HG03103 (cell line): ENCODE results near the gene FSD1.
A peak's percentile ranks its signal among the peaks of the same experiment; 100 is the strongest.

ENCODE experiments used
- ATAC-seq: cut with Tn5 transposase; IDR thresholded peaks from one replicate; pipeline ENCODE4 v1.9.1; 2021; ENCODE audit warnings: low read depth; ENCODE audit not compliant: unreplicated experiment

Gene FSD1

DNA sequence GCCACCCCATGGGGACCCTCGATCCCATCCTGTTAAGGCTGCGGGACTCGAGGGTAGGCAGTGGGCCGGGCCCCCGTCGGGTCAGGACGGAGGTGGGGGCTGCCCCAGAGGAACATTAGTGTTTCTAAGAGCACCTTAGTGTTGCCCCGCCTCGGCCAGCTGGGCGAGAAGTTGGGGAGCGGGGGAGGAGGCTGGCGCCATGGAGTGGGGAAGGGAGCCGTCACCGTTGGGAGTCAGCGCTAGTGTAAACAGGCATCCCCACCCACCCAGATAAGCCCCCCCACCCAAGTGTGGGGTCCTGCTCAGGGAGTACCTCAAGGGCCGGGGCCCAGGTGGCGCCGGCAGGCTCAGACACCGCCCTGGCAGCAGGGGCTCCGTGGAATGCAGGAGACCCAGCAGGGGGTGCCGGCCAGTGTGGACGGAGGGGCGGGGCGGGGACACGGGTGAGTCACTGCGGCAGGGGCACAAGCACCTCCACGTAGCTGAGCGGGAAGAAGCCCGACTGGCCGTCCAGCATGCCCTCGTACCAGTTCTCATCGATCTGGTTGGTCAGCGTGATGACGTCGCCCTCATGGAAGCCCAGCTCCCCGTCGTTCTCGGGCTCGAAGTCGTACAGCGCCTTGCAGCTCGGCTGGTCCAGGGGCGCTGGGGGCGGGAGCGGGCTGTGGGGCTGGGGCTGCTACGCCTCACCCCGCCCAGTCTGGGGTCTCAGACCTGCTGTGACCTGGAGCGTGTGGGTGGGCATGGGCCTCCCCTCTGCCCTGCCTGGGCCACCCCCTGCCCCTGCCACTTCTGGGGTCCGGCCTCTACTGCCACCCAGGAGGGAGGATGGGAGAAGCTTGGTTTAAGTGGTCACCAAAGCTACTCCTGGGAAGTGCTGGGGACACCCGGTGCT lies 57.0 kb downstream of the FSD1 start:
- ATAC-seq = no peak

DNA sequence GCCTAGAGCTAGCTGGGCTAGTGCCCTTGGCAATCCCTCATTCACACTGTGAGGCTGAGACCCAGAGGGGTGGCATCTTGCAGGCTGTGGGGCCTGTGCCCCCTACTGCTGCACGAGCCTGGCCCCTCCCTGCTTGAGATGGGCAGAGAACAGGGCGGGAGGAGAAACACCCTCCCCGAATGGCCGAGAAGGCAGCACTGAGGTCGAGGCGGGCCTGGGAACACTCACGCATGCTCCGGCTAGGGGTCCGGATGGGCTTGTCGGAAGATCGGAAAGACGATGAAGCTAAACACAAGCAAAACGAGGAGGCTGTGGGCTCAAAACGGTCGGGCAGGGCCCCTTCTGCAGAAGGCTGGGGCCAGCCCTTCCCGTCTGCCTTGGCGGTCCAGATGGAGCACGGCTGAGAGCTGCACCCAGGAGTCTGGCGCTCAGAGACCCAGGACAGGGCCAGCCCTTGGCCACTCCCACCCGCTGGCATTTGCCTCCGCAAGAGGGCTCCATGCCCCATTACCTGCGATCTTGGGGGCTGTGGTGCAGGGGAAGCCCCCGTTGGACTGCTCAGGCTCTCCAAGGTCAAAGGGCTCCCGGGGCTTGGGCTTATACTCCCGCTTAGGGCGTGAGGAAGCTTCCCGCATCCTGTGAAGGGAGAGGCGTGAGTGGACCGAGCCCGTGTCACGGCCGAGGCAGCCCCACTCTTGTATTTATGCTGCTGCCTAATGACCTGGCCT lies 57.9 kb downstream of the FSD1 start:
- no peak for ATAC-seq

DNA sequence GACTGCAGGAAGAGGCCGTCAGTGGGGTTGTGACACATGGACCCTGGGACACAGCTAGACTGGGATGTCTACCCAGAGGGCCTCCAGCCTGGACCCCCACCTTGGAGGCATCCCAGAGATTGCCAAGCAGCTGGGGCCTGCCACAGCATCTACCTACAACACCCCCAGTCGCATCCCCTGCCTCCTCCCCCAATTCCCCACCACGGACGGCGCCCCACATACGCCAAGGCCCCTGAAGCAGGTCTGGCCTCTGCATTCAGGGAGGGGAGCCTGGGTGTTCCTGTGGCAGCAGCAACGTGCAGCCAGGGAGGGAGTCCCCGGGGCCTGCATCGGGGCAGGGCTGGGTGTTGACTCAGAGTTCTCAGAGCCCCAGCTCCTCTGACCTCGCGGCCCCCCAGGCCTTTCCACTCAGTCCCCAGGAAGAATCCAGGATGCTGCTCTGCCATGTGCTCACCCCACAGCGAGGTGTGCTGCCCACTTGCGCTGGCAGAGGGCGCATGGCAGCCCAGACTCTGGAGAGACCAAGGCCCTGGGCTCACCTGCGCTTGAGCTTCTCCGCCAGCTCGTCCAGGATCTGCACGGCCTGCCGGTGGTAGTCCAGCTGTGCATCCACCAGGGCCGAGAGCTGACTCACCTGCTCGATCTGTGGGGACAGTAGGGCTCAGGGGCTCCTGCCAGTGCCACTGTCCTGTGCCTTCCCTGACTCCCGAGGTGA lies 58.6 kb downstream of the FSD1 start:
- ATAC-seq = no peak

- no peak for ATAC-seq
Observed at GRCh38 chr19:4363571-4364304, 59.3 kb downstream of the FSD1 start.

GRCh38 chr19:4365341-4365740 lies 60.9 kb downstream of the FSD1 start:
- ATAC-seq = no peak

GRCh38 chr19:4365791-4366665 lies 61.6 kb downstream of the FSD1 start:
- no peak for ATAC-seq

GRCh38 chr19:4366666-4367335 lies 62.4 kb downstream of the FSD1 start:
- no peak for ATAC-seq

DNA sequence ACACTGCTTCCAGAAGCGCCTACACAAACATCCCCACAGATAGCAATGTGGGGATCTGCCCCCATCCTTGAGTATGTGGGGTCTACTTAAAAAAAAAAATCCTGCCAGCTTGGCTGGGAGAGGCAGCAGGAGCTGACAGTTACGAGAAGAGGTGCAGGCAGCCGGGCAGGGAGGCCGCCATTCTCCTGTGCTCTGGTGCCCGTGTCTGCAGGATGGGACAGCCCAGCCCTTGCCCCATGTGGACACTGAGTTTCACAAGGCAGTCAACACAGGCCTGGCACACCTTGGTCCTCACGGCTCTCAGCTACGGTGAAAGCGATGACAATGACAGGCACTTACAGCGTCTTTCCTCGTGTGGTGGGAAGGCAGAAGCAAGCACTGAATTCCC lies 62.9 kb downstream of the FSD1 start:
- ATAC-seq = no peak

GRCh38 chr19:4367781-4368127 lies 63.4 kb downstream of the FSD1 start:
- ATAC-seq = no peak

DNA sequence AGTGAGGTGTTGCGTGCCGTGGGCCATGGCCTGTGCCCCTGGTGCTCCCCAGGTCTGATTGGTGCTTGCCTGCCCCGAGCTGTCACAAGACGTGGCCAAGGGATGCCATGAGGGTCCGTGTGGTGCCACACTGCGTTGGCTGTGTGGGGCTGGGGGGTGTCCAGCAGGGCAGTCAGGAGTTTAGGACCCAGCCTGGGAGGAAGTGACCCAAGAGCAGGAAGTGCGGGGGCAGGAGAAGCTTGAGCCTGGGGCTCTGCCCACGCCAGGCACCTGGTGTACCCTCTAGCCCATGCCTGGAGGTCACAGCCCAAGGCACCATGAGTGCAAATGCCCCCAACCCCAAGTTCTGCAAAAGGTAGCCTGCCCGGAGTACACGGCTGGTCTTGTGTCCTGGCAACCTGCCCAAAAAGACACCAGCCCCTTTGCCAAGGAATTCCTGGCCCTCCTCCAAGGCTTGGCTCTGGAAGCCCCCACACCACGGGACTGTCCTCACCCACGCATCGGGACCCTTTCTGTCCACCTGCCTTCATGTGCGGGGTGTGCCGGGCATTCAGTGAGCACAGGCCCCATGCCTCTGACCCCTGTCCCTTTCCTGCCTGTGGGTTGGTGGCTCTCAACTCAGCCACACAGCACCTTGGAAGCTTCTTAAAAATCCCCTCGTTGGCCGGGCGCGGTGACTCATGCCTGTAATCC lies 63.9 kb downstream of the FSD1 start:
- ATAC-seq = no peak

- peak; percentile 43 for ATAC-seq
Observed at GRCh38 chr19:4369109-4369887, 64.9 kb downstream of the FSD1 start.

GRCh38 chr19:4369888-4370260 lies 65.5 kb downstream of the FSD1 start:
- no peak for ATAC-seq

- ATAC-seq = no peak
Observed at GRCh38 chr19:4370418-4371041, 66.1 kb downstream of the FSD1 start.

DNA sequence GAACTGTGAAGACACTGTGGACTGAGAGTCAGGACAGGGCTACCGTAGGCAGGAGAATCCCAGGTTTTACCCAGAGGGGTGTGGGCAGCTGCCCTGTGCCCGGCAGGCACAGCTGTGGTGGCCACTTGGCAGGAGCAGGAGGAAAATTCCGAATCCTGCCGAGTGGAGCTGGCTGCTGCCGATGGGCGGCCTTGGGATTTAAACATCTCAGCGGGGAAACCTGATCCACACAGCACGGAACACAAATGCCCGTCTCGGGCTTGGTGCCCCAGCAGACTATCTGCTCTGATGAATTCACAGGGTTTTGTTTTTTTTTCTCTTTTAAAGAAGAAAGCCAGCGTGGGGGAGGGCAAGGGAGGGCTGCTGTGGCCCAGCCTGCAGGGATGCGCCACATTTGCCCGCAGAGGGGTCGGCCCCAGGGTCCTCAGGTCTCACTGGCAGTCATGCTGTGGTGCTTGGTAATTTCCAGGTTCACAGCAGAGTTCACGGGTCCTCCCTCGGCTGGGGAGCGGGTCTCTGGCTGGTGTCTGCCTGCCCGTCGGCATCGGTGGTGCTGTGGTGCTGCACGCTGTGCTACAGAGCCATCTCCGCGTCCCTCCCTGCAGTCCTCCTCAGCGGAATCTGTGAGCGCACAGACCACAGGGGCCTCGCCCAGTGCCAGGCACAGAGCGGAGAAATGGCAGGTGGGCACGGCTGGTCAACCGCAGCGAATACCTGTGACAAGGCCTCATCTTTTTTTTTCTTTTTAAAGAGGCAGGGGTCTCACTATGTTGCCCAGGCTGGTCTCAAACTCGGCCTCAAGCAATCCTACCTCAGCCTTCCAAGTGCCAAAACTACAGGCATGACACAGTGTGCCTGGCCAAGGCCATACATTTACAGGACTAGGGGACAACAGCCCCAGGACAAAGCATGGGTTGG lies 67.1 kb downstream of the FSD1 start:
- ATAC-seq = no peak

- no peak for ATAC-seq
Observed at GRCh38 chr19:4372165-4373012, 68.0 kb downstream of the FSD1 start.

DNA sequence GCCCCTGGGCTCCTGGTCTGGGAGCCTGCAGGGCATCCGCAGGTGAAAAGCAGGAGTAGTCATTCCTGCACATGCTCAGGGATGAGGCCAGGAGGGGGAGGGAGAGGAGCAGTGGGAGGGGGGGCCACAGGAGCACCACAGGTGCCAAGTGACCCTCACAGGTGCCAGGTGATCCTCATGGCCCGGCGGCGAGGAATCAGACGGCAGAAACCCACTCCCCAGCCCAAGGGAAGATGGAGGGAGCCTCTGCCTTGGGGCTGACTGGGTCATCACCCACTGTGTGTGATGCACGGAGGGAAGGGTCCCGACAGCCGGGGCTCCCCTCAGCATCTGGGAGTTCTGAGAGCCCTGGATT lies 68.6 kb downstream of the FSD1 start:
- no peak for ATAC-seq
